CD4-positive, CD25-positive, alpha-beta regulatory T cell (primary cell): ENCODE data around the gene SIVA1. TPM values are rescaled to one million over a fixed set of nuclear protein-coding genes. Genes with fewer than 3 reads are reported as not detected.

Source experiments
- ATAC-seq, 2 donors: fragments of 150-1000 bp; cut with Tn5 transposase; one replicate each; pipeline ENCODE4 v1.10.0; 2021; ENCODE audit warnings: low read depth in 2 of 2, moderate number of reproducible peaks in 2 of 2, moderate library complexity in 1 of 2
- DNase-seq, 3 donors: peaks; one replicate each; pipeline versions ENCODE4 v3.0.0 to v3.0.0-alpha.2; 2012 to 2022; ENCODE audit warnings: mixed read lengths in 1 of 3
- H3K27ac ChIP-seq: one replicate; pipeline ENCODE4 v1.7.0; 2013; ENCODE audit warnings: mild to moderate bottlenecking, low read length; ENCODE audit not compliant: insufficient read depth, poor library complexity, severe bottlenecking
- H3K27me3 ChIP-seq: one replicate; pipeline ENCODE4 v1.7.0; 2013; ENCODE audit warnings: low read length; ENCODE audit not compliant: control insufficient read depth, insufficient read depth
- H3K36me3 ChIP-seq: one replicate; pipeline ENCODE4 v1.7.0; 2013; ENCODE audit warnings: mild to moderate bottlenecking, low read length, moderate library complexity; ENCODE audit not compliant: control insufficient read depth, insufficient read depth
- H3K4me1 ChIP-seq: 2 replicates; pipeline ENCODE4 v1.7.0; 2013; ENCODE audit warnings: mild to moderate bottlenecking, low read length; ENCODE audit not compliant: insufficient read depth, control insufficient read depth, poor library complexity, severe bottlenecking
- H3K4me3 ChIP-seq: one replicate; pipeline ENCODE4 v1.7.0; 2013; ENCODE audit warnings: low read depth, mild to moderate bottlenecking, low read length, moderate library complexity
- H3K9me3 ChIP-seq, 2 experiments: 1 replicate in 1 of 2; 2 replicates in 1 of 2; pipeline ENCODE4 v1.7.0; 2013; ENCODE audit warnings: low read length in 2 of 2, mild to moderate bottlenecking in 1 of 2, moderate library complexity in 1 of 2; ENCODE audit not compliant: control insufficient read depth in 2 of 2
- H3K27ac Mint-ChIP-seq, 3 donors: one replicate each; pipeline ENCODE4 v1.8.0; 2020 to 2022; ENCODE audit warnings: mild to moderate bottlenecking in 3 of 3, mixed read lengths in 3 of 3, moderate library complexity in 2 of 3
- H3K27me3 Mint-ChIP-seq: one replicate; pipeline ENCODE4 v1.8.0; 2022; ENCODE audit warnings: mild to moderate bottlenecking, mixed read lengths
- H3K36me3 Mint-ChIP-seq: one replicate; pipeline ENCODE4 v1.8.0; 2020; ENCODE audit warnings: mixed read lengths
- H3K4me1 Mint-ChIP-seq, 4 donors: one replicate each; pipeline ENCODE4 v1.8.0; 2020 to 2022; ENCODE audit warnings: mixed read lengths in 4 of 4, mild to moderate bottlenecking in 1 of 4
- H3K4me3 Mint-ChIP-seq, 4 donors: one replicate each; pipeline ENCODE4 v1.8.0; 2020 to 2022; ENCODE audit warnings: mild to moderate bottlenecking in 4 of 4, mixed read lengths in 4 of 4, moderate library complexity in 3 of 4
- H3K9me3 Mint-ChIP-seq, 7 donors: one replicate each; pipeline ENCODE4 v1.8.0; 2020 to 2022; ENCODE audit warnings: mixed read lengths in 7 of 7, mild to moderate bottlenecking in 3 of 7, moderate library complexity in 2 of 7
- polyA plus RNA-seq, 4 donors: library from polyadenylated mRNA; unstranded; fragments of 300-500 nt; fragmentation: Illumina TruSeq; gene quantifications; one replicate each; pipeline ENCODE4 v1.2.3, GENCODE V29; 2021
- total RNA-seq: library from RNA; stranded (reverse); gene quantifications from one replicate; pipeline ENCODE4 v1.2.3, GENCODE V29; 2022

The SIVA1 gene
- total and polyA plus RNA-seq, 5 donors from 2014 or later, result 82.6 to 281 (median 240) TPM

DNA sequence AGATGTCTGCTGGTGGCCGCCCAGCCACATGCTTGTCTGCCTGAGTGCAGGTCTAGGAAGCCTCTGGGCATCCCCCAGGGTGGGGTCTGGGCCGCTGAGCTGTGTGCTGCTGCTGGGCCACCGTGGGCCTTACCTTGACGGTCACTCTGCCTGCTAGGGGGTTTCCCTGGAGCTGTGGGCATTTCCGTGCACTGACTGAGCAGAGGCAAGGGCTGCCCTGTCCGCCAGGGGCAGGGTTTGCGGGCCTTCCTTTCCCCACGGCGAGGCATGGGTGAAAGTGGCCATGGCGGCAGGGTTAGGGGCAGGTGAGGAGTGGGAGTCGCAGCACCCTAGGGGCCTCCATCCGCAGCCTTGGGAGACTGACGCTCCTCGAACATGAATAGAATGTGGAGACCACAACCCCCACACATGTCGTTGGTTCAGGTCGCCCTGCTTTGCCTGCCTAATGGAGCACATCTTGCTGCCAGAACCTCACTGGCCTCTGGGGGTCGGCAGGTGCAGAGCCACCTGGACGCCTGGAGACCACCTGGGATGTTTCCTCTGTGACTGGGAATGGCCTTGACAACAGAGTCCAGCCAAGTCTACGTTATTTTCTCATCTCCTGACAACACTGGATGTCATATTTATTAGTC is 50.4 kb downstream of the SIVA1 start:
- no peak for DNase-seq
- Mint-ChIP-seq H3K9me3 (no peaks in the 10 kb centered on the region), H3K27me3 (no peaks in the 10 kb centered on the region), H3K27ac (no peak overlapping the region), H3K4me3 (peak overlapping the region in 3 of 4 donors; percentile 50 to 65 (median 61)), H3K36me3 (no peaks in the 10 kb centered on the region), H3K4me1 (peaks cover 0 to 37% (median 7%) of the 10 kb centered on the region in 4 donors)
- H3K4me1 ChIP-seq, result peaks cover 20% of the 10 kb centered on the region
- H3K36me3 ChIP-seq, result no peaks in the 10 kb centered on the region
- no peak overlapping the region for H3K27ac ChIP-seq
- H3K9me3 ChIP-seq, result no peaks in the 10 kb centered on the region
- no peak for ATAC-seq
- H3K4me3 ChIP-seq, result no peak overlapping the region
- no peaks in the 10 kb centered on the region for H3K27me3 ChIP-seq

DNA sequence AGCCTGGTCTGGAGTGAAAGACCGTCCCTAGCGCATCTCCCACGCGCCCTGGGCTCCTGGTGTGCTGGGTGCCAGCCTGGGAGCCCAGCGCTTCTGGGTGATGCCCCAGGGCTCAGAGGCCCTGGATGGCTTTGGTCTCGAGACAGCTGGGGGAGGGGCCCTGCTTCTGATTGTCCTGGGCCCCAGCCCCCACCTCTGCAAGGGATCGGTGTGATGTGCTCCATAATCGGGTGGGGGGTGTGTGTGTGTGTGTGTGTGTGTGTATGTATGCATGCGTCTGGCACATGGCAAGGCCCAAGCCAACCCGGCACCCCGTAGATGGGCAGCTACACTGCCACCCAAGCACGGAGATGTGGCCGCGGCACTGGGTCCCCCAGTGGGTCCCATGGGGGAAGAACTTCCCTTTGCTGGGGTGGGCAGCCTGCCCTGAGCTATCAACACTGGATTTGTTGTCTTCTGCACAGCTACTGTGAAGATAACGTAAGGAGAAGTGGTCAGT is 51.0 kb downstream of the SIVA1 start:
- H3K36me3 ChIP-seq, result no peaks in the 10 kb centered on the region
- H3K4me3 ChIP-seq, result no peak overlapping the region
- H3K9me3 ChIP-seq, result no peaks in the 10 kb centered on the region
- H3K4me3 Mint-ChIP-seq, result peak overlapping the region in 2 of 4 donors; percentile 50 to 65
- H3K4me1 ChIP-seq, result peaks cover 20% of the 10 kb centered on the region
- H3K27ac Mint-ChIP-seq, result no peak overlapping the region
- H3K27me3 Mint-ChIP-seq, result no peaks in the 10 kb centered on the region
- DNase-seq, result no peak
- no peaks in the 10 kb centered on the region for H3K9me3 Mint-ChIP-seq
- H3K27ac ChIP-seq, result no peak overlapping the region
- ATAC-seq, result no peak
- H3K36me3 Mint-ChIP-seq, result no peaks in the 10 kb centered on the region
- H3K27me3 ChIP-seq, result no peaks in the 10 kb centered on the region
- H3K4me1 Mint-ChIP-seq, result peaks cover 0 to 32% (median 6%) of the 10 kb centered on the region in 4 donors

- no peak overlapping the region for H3K4me3 ChIP-seq
- Mint-ChIP-seq H3K27me3 (no peaks in the 10 kb centered on the region), H3K9me3 (no peaks in the 10 kb centered on the region), H3K36me3 (no peaks in the 10 kb centered on the region), H3K27ac (no peak overlapping the region), H3K4me1 (peaks cover 0 to 27% (median 2%) of the 10 kb centered on the region in 4 donors), H3K4me3 (peak overlapping the region in 1 of 4 donors; percentile 7)
- DNase-seq (no peak), ATAC-seq (no peak)
- H3K9me3 ChIP-seq, result no peaks in the 10 kb centered on the region
- peaks cover 20% of the 10 kb centered on the region for H3K4me1 ChIP-seq
- H3K36me3 ChIP-seq, result no peaks in the 10 kb centered on the region
- H3K27me3 ChIP-seq, result no peaks in the 10 kb centered on the region
- H3K27ac ChIP-seq, result no peak overlapping the region
These were observed 51.8 kb downstream of the SIVA1 start for GRCh38 chr14:104804481-104805325.

DNA sequence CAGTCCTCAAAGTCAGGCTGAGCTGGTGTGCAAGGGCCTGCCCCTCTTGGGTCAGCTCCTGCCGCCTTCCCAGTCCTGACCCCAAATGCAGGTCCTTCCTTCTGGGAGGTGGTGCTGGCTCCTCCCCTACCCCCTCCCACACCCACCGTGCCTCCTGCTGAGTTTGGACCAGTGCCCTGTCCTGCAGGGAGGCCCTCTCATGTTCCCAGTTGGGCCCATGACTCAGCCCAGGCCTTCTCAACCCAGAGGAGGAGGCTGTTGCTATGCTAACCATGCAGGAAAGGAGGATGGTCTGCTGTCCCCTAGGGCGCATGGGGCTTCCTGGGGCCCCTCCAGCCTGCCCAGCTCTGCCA is 52.4 kb downstream of the SIVA1 start:
- Mint-ChIP-seq H3K27me3 (no peaks in the 10 kb centered on the region), H3K4me3 (no peak overlapping the region), H3K27ac (no peak overlapping the region), H3K9me3 (no peaks in the 10 kb centered on the region), H3K4me1 (peaks cover 0 to 25% (median under 1%) of the 10 kb centered on the region in 4 donors), H3K36me3 (no peaks in the 10 kb centered on the region)
- H3K36me3 ChIP-seq, result no peaks in the 10 kb centered on the region
- no peak overlapping the region for H3K4me3 ChIP-seq
- H3K4me1 ChIP-seq, result peaks cover 17% of the 10 kb centered on the region
- no peak overlapping the region for H3K27ac ChIP-seq
- ATAC-seq (no peak), DNase-seq (no peak)
- H3K9me3 ChIP-seq, result no peaks in the 10 kb centered on the region
- no peaks in the 10 kb centered on the region for H3K27me3 ChIP-seq

DNA sequence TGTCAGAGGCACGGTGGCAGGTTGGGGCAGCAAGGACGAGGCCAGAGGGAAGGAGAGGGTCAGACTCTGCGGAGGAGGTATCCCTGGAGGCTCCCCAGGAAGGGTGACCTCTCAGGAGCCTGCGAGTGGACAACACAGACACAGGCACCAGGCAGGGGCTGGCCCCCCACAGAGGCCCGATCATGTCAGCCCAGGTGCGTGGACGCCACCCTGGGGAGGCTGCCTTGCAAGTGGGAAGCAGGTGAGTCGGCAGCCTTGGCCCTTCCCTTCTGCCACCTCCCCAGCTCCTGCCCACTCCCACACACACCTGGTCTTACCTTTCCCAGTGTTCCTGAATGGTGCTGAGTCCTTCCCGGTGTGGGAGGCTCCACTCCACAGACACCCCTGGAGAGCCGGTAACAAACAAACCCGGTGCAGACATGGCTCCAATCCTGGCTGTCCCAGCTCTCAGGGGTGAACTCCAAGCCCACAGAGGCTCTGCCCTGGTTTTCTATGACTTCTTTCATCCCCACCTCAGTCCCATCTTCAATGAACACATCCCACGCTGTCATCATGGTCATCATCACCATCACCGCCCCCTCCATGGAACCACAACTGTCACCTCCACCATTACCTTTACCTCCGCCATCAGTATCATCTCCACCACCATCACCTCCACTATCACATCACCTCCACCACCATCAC is 53.1 kb downstream of the SIVA1 start:
- Mint-ChIP-seq H3K27ac (no peak overlapping the region), H3K36me3 (no peaks in the 10 kb centered on the region), H3K4me3 (no peak overlapping the region), H3K9me3 (no peaks in the 10 kb centered on the region), H3K4me1 (peaks cover 0 to 25% (median under 1%) of the 10 kb centered on the region in 4 donors), H3K27me3 (no peaks in the 10 kb centered on the region)
- no peaks in the 10 kb centered on the region for H3K27me3 ChIP-seq
- DNase-seq (no peak), ATAC-seq (no peak)
- no peak overlapping the region for H3K4me3 ChIP-seq
- no peak overlapping the region for H3K27ac ChIP-seq
- no peaks in the 10 kb centered on the region for H3K36me3 ChIP-seq
- peaks cover 17% of the 10 kb centered on the region for H3K4me1 ChIP-seq
- no peaks in the 10 kb centered on the region for H3K9me3 ChIP-seq

DNA sequence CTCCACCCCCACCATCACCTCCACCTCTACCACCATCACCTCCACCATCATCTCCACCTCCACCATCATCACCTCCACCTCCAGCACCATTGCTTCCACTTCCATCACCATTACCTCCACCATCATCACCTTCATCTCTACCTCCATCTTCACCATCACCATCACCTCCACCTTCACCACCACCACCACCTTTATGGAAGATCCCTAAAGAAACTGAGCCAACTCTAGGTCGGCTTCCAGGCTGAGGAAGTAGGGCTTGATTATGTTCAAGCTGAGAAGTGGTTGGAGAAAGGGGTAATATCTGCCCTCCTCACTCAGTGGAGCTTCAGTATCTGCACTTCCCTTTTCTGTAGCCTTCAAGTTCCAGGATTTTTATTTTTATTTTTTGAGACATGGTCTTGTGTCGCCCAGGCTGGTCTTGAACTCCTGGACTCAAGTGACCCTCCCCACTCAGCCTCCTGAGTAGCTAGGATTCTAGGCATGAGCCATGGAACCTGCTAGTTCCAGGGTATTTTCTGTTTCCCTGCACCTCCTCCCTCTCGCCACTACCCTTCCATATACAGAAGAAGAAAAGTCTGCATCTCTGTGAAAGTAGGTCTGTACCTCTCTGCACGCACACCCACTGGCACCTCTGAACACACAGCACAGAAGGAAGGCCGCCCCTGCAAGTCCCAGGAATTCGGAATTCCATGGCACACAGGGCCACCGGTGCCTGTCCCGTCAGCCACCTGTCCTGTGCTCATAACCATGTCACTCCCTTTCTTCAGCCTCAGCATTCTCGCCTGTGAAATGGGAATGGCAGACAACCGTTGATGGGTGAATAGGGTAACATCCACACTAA is 53.9 kb downstream of the SIVA1 start:
- no peak for DNase-seq
- no peaks in the 10 kb centered on the region for H3K36me3 ChIP-seq
- H3K4me3 ChIP-seq, result no peak overlapping the region
- peaks cover 0 to 20% (median under 1%) of the 10 kb centered on the region in 4 donors for H3K4me1 Mint-ChIP-seq
- H3K27ac Mint-ChIP-seq, result peak overlapping the region in 1 of 3 donors; percentile 78
- H3K4me1 ChIP-seq, result peaks cover 9% of the 10 kb centered on the region
- no peaks in the 10 kb centered on the region for H3K9me3 Mint-ChIP-seq
- H3K27ac ChIP-seq, result no peak overlapping the region
- H3K9me3 ChIP-seq, result no peaks in the 10 kb centered on the region
- no peaks in the 10 kb centered on the region for H3K27me3 Mint-ChIP-seq
- no peak for ATAC-seq
- H3K27me3 ChIP-seq, result no peaks in the 10 kb centered on the region
- no peaks in the 10 kb centered on the region for H3K36me3 Mint-ChIP-seq
- H3K4me3 Mint-ChIP-seq, result no peak overlapping the region

DNA sequence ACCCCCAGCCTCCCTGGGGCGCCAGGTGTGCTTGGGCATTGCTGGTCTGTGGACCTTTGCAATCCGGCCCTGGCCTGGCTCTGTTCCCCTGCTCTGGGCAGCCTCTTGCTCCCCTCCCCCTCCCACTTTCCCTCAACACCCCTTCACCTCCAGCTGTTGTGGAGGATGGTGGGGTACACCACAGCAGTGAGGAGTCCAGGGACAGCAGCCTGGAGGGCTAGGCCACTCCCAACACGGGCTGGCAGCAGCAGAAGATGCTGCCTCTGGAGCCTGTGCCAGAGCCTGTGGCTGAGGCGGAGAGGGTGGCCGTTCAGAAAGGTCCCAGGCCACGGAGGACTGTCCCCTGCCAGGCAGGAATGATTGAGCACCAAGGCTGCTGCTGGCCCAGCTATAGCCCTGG is 55.5 kb downstream of the SIVA1 start:
- ATAC-seq, result no peak

More for the DNA sequence above, 55.5 kb downstream of the SIVA1 start:
- no peaks in the 10 kb centered on the region for H3K4me1 ChIP-seq
- H3K4me1 Mint-ChIP-seq, result peaks cover 0 to 11% (median 2%) of the 10 kb centered on the region in 4 donors
- H3K36me3 ChIP-seq, result no peaks in the 10 kb centered on the region
- H3K4me3 ChIP-seq, result no peak overlapping the region
- no peaks in the 10 kb centered on the region for H3K9me3 Mint-ChIP-seq
- H3K27ac ChIP-seq, result no peak overlapping the region
- no peak for DNase-seq
- H3K4me3 Mint-ChIP-seq, result no peak overlapping the region
- H3K9me3 ChIP-seq, result no peaks in the 10 kb centered on the region
- H3K27me3 ChIP-seq, result no peaks in the 10 kb centered on the region
- no peaks in the 10 kb centered on the region for H3K27me3 Mint-ChIP-seq
- no peaks in the 10 kb centered on the region for H3K36me3 Mint-ChIP-seq
- no peak overlapping the region for H3K27ac Mint-ChIP-seq
